ENCODE results near the gene OR10V1.
A peak's percentile ranks its signal among the peaks of the same experiment; 100 is the strongest.
"Not testable (repeated sequence)": the region's sequence is repeated elsewhere in the genome, so short reads cannot be mapped to it uniquely, and the experiment has no call there.

Gene OR10V1

DNA sequence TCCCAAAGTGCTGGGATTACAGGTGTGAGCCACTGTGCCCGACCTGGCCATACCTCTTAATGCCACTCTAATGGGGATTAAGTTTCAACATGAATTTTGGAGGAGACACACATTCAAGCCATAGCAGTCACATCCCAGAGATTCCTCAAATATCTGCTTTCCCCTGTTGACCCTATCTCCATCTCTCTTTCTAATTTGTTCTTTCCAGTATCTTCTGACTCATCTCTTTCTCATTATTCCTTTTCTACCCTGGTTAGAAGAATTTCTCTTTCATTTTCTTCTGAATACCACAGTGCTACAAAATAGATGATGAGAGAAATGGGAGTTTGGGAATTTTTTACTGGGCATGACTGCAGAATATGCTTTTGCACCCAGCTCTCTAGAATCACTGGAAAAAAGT is 5.1 kb downstream of the OR10V1 start:
- no peak for DNase-seq

DNA sequence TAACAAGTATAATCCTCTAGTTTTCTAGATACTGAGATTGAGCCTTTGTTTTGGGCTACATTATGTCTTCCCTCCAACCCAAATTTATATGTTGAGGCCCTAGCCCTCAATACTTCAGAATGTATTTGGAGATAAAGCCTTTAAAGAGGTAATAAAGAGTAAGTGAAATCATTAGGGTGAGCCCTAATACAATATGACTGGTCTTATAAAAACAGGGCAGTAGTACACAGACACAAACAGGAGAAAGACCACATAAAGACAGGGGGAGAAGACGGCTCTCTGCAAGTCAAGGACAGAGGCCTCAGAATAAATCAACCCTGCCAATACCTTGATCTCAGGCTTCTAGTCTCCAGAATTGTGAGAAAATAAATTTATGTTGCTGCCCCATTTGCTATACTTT is 6.3 kb downstream of the OR10V1 start:
- no peak for DNase-seq

DNA sequence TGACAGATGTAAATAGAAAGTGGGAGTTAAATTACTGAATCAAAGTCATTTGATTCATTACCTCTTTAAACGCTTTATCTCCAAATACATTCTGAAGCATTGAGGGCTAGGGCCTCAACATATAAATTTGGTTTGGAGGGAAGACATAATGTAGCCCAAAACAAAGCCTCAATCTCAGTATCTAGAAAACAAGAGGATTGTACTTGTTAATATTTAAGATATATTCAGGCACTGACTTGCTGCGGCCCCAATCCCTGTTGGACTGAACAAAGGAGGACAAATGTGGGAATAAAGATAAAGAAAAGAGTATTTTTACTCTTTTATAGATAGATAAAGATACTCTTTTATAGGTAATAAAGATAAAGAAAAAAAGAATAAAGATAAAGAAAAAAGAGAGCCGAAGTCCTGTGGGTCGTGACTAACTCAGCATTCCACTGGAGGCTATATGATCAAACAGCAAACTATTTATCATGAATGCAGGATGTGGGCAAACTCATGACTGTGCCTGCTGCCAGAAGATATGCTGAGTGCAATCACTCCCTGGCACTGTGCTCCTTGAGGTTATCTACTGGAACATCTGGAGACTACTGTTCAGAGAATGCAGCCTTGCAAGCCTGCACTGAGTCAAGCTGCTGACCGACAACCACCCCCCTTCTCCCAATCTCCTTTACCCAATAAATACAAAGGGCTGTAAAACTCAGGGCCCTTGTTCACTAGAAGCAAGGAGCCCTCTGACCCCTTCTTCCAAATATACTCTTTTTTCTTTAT is 6.9 kb downstream of the OR10V1 start:
- no peak for DNase-seq

DNA sequence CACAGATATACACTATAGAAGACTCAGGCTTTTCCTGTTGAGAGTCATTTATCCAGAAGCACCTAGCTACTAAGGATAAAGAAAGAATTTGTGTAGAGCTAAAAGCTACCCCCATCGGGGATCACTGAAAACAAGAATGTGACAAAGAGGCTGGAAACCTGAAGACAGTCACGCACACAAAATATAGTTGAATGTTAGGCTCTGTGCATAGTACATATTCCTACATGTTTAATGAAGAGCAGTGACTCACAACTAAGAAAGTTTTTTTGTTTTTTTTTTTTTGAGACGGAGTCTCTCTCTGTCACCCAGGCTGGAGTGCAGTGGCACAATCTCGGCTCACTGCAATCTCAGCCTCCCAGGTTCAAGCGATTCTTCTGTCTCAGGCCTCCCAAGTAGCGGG is 8.4 kb downstream of the OR10V1 start:
- DNase-seq, result no peak

DNA sequence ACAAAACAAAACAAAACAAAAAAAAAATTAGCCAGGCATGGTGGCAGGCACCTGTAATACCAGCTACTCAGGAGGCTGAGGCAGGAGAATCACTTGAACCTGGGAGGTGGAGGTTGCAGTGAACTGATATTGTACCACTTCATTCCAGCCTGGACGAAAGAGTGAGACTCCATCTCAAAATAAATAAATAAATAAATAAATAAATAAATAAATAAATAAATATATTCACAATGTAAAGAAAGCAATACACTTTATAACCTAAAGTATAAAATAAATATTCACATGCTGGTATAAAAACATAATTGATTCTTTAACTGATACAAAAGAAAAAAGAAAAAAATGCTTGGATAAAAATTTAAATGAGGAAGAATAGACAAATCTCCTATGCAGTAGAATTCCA is 10.1 kb downstream of the OR10V1 start:
- not testable (repeated sequence) for DNase-seq

DNA sequence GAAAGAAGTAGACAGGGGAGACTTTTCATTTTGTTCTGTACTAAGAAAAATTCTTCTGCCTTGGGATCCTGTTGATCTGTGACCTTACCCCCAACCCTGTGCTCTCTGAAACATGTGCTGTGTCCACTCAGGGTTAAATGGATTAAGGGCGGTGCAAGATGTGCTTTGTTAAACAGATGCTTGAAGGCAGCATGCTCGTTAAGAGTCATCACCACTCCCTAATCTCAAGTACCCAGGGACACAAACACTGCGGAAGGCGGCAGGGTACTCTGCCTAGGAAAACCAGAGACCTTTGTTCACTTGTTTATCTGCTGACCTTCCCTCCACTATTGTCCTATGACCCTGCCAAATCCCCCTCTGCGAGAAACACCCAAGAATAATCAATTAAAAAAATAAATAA is 13.5 kb downstream of the OR10V1 start:
- not testable (repeated sequence) for DNase-seq

DNA sequence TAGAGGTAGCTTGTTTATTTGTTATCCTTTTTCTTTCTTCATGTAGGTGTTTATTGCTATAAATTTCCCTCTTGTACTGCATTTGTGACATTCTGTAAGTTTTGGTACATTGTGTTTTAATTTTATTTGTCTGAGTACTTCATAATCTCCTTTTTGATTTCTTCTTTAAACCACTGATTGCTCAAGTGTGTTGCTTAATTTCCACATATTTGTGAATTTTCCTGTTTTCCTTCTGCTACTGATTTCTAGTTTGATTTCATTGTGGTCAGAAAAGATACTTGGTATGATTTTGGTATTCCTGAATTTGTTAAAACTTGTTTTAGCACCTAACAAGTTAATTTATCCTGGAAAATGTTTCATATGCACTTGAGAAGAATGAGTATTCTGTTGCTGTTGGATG is 15.1 kb downstream of the OR10V1 start:
- peak; percentile 5 for DNase-seq

DNA sequence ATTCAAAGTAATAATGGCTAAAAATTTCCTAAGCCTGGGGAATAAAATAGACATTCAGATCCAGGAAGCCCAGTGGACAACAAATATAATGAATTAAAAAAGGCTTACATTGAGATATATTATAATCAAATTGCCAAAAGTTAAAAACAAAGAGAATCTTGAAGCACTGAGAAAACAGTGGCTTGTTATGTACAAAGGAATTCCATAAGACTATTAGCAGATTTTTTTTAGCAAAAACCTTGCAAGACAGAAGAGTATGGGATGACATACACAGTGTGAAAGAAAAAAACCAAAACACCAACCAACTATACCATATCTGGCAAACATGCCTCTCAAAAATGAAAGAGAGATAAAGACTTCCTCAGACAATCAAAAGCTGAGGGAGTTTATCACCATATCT is 20.7 kb downstream of the OR10V1 start:
- no peak for DNase-seq

DNA sequence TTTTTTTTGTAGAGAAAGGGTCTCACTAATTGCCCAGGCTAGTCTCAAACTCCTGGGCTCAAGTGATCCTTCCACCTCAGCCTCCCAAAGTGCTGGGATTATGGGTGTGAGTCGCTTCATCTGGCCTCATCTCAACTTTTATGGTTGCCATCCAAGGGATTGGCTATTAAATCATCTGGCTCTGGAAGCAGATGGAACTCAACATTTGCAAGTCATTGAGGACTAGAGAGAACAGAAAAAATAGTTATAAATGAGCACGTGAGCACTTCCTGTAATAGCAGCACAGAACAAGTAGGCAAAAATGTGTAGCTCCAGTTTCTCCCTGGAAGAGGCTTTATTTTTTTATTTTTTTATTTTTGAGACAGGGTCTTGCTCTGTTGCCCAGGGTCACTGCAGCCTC is 22.5 kb downstream of the OR10V1 start:
- DNase-seq, result no peak

DNA sequence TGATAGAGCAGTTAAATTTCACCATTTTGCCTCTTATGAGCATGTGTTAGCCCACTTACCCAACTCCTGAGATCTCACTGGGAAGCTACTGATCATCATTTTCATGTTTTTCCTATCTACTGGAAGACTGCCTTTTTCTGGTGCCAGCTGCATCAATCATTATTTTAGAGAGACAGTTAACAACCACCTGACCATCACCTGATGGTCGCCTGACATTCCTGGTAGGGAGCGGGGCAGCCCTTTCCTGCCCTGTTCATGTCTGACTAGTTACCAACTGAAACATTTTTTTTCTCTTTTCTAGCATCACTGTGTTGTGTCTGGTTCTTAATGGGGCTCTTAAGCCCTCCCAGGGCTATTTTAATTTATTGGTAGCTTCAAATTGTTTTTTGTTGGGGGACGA is 24.6 kb downstream of the OR10V1 start:
- no peak for DNase-seq

DNA sequence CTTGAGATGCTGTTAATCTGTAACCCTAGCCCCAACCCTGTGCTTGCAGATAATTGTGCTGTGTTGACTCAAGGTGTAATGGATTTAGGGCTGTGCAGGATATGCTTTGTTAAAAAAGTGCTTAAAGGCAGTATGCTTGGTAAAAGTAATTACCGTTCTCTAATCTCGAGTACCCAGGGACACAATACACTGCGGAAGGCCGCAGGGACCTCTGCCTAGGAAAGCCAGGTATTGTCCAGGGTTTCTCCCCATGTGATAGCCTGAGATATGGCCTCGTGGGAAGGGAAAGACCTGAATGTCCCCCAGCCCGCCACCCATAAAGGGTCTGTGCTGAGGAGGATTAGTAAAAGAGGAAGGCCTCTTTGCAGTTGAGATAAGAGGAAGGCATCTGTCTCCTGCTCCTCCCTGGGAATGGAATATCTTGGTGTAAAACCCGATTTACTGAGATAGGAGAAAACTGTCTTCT is 32.4 kb downstream of the OR10V1 start:
- DNase-seq, result not testable (repeated sequence)

DNA sequence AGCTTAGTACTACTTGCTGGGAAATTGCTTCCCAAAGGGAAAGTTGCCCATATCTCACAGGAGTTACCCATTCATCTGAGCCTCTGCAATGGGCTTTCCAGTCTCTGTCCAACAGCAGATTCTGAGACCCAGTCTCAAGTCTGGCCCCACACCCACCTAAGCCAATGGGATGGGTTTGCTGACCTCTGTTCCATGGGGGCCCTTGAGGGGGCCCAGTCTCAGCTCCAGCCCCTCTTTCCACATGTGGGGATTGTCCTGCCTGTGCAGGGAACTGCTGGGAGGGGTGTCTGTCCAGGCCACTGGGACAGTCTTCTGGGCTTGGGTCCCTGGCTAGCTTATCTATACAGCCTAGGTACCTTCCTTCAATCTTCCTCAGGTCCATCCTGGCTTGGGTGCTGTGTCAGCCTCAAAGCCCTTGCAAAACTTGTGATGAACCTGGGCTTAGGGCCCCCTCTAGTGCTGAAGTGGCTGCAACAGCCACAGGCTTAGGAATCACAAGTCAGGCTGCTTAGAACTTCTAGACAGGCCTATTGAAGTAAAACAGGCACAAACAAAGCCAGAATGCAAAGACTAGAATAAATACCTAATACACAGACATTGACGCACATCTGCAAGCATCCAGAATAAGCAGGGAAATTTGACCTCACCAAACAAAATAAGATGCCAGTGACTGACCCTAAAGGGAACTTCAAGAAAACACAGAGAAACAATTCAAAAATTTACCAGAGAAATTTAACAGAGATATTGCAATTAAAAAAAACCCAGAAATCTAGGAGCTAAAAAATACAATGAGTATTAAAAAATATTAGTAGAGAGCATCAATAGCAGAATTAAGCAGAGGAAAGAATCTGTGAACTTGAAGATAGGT is 33.1 kb downstream of the OR10V1 start:
- DNase-seq, result peak; percentile 63

DNA sequence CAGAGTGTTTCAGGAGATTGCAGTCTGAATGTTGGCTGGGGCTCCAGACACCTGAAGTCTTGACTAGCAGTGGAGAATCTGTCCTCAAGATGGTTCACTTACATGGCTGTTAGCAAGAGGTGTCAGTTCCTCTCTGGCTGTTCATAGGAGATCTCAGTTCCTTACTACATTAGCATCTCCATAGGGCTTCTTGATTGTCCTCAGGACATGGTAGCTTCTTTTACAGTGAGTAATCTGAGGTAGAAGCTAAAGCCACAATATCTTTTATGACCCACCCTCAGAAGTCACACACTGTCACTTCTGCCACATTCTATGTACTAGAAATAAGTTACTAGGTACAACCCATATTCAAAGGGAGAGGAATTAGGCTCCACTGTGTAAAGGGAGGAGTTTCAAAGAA is 34.3 kb downstream of the OR10V1 start:
- DNase-seq, result no peak

DNA sequence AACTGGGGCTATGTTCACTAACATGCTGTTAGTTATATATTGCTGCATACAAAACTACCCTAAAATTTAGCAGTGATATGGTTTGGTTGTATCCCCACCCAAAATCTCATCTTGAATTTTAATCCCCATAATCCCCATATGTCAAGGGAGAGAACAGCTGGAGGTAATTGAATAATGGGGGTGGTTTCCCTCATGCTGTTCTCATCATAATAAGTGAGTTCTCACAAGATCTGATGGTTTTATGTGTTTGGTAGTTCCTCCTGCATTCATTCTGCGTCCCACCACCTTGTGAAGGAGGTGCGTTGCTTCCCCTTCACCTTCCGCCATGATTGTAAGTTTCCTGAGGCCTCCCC is 34.9 kb downstream of the OR10V1 start:
- no peak for DNase-seq

DNA sequence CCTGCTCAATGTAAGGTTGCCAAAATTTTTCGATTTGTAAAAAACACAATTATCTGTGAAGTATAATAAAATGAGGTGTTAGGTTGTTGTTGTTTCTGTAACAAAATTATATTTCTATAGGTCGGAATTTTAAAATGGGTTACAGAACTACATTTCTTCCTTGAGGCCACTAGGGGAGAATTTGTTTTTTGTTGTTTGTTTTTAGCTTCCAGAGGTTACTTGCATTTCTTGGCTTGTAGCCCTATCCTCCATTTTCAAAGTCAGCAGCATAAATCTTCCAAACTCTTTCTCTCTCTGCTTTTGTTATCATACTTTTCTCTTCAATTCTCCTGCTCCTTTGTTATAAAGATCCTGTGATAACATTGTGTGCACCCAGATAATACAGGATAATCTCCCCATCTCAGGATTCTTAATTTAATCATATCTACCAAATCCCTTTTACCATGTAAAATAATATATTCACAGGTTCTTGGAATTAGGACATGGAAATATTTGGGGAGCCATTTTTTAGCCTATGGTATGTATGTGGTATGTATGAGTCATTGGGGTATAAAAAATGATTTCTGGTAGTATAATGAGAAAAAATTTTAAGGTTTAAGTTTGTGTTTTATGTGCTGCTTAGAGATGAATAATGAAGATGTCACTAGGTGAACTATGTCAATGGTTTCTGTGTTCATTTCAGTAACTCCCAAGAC is 35.4 kb downstream of the OR10V1 start:
- DNase-seq, result no peak

DNA sequence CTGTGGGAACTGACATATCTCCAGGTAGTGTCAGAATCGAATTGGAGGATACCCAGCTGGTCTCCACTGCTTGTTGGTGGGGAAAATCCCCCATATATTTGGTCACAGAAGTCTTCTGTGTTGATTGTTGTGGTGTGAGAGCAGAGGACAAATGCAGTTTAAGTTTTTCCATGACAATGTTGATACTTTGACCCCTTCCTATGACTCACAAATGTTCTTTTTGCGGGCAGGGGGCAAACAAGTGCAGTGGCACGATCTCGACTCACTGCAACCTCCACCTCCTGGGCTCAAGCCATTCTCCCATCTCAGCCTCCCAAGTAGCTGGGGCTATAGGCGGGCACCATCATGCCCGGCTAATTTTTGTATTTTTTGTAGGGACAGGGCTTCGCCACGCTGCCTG is 37.4 kb downstream of the OR10V1 start:
- no peak for DNase-seq

DNA sequence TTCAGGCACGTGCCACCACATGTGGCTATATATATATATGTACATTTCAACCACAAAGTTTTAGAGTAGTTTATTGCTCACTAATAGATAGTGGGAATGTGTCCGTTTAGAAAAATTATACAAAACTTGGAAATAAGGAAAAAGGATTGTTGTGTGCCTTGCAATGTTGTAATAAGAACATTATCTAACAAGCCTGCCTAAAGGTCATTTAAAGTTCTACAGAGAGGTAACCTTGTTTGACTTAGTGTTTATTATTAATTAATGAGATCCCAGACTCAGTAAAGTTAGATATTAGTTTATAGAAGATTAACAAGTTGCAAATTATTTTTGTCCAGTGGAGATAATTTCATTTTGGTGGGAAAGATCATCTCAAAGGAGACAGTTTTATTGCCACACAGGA is 39.4 kb downstream of the OR10V1 start:
- no peak for DNase-seq

DNA sequence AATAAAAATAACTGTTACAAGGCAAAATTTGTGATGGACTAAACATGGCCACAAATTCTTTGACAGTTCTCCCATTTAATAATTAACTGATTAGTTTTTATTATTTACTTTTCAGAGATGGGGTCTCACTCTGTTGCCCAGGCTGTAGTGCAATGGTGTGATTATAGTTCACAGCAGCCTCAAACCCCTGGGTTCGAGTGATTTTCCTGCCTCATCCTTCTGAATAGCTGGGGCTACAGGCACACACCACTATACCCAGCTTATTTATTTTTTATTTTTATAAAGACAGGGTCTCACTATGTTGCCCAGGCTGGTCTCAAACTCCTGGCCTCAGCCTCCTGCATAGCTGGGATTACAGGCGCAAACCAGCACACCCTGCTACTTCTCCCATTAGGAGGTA is 40.4 kb downstream of the OR10V1 start:
- DNase-seq, result no peak

DNA sequence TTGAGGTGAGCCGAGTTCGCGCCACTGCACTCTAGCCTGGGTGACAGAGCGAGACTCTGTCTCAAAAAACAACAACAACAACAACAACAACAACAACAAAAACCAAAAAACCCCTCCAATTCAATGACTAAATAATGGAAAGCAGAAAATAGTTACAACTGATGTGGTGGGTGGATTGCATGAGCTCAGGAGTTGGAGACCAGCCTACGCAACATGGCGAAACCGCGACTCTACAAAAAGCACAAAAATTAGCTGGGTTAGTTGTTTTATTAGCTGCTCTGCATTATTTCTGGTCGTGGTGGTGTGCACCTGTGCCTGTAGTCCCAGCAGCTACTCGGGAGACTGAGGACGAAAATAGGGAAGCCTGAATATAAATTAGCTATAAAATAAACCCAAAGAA is 42.2 kb downstream of the OR10V1 start:
- DNase-seq, result peak; percentile 57

DNA sequence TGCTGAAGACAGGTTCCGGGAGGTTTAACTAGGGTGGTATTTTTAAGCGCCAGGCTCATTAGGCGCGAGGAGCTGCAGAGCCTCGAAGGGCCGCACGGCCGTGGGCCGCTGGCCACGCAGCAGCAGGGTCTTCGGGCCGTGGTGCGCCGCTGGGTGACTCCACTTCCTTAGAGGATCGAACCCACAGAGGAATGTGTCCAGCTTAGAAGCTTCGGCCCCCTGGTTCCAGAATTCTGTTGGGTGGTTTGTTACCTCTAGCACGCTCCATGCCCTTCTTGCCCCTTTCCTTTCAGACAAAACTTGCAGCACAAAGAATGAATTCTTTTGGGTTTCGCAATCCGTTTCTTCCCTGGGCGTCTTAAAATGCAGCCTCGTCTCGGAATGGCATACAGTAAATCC is 44.0 kb downstream of the OR10V1 start:
- DNase-seq, result peak; percentile 43

DNA sequence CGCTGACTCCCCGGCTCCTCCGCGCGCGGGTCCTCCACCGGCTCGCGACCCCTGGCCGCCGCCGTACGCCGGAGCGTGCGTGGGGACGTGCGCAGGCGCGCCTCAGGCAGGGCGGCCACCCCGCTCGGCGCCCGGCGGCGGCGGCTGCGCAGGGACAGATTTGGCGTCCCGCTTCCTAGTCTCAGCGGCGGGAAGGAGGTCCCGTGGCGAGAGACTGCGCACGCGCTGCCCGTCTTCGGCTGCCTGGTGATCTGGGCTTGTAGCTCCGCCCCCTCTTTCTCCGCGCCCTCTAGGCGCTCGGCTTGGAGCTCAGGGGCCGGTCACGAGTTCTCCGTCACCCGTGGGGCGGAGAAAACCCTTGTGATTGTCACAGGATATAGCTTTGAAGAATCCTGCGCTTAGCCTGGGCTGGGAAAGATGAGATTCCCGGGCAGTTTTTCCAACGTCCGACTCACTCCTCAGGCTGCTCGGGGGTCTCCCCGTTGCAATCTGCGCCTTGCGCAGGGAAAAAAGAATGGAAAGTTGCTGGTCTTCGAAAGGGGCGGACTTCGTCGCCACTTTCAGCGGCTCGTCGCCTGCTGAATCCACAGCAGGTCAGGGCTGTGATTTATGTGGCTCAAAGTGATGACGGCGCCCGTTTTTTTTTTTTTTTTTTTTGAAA is 44.6 kb downstream of the OR10V1 start, which contains the start of gene PATL1:
PATL1 (minus strand) TSS at position 88 of the 661 bp plus-strand sequence. CDS start 142 bp downstream, outside the sequence.
- peak; percentile 100 for DNase-seq

DNA sequence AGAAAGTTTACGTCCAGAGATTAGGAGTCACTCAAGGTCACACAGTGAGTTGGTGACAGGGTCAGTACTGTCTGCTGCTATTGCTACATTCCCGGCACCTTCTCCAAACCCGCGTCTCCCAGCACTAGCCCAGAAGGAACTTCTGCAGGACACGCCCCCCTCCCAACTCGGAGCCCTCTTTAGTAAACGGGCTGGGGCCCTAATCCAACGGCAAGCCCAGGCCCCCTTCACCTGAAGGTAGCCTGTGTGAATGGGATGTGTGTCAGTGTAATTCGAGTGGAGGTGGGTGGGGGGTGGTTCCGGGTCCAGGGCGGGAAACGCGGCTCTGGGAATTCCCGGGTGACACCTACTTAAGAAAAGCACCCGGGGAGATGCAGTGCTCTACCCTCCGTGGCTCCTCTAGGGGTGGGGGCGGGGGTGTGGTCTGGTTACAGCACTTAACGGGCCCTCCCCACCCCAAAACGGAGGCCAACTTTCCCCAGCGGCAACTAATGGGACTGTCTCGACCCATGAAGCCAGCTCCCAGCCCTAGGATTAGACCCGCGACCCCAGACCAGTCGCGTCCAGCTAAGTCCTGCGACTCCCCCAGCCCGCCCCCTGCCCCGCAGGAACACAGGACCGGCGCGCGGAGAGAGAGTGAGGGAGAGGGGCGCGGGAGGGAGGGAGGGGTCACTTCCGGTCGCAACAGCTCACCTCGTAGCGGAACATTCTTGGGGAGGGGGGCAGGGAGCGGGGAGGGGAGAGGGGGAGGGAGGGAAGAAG is 45.3 kb downstream of the OR10V1 start:
- peak; percentile 93 for DNase-seq
